ENCODE measurements around the gene COX6B1.
A peak's percentile ranks its signal among the peaks of the same experiment; 100 is the strongest.
"Not testable (repeated sequence)": the region's sequence is repeated elsewhere in the genome, so short reads cannot be mapped to it uniquely, and the experiment has no call there.

COX6B1 gene

GRCh38 chr19:35628565-35629331, 19.4 kb upstream of the COX6B1 start, which contains the start of gene RBM42:
Gene RBM42 (plus strand): TSS chr19:35629036. CDS start chr19:35629154, 118 bp downstream.
- DNase-seq (ENCODE audit: low read depth): peak; percentile 97
- H3K4me3 ChIP-seq (ENCODE audit: low read depth, low read length): peak within 1 kb of the TSS; percentile 99

DNA sequence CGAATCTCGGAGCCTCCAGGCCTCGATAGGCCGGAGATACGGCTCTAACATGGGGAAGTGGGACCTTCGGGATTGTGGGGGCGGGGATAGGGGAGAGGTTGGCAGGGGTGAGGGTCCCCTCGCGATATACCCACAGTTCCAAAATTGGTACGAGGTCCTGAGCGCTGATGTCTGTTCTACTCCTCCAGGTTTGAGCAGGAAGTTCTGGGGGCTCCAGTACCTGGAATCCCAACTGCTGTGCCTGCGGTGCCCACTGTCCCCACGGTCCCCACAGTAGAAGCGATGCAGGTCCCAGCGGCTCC, 18.8 kb upstream of the COX6B1 start:
- DNase-seq (ENCODE audit: low read depth): no peak
- H3K4me3 ChIP-seq (ENCODE audit: low read depth, low read length): peak overlapping the region; percentile 99

GRCh38 chr19:35633727-35634440, 14.2 kb upstream of the COX6B1 start:
- no peak overlapping the region for H3K4me3 ChIP-seq (ENCODE audit: low read depth, low read length)
- no peak for DNase-seq (ENCODE audit: low read depth)

DNA sequence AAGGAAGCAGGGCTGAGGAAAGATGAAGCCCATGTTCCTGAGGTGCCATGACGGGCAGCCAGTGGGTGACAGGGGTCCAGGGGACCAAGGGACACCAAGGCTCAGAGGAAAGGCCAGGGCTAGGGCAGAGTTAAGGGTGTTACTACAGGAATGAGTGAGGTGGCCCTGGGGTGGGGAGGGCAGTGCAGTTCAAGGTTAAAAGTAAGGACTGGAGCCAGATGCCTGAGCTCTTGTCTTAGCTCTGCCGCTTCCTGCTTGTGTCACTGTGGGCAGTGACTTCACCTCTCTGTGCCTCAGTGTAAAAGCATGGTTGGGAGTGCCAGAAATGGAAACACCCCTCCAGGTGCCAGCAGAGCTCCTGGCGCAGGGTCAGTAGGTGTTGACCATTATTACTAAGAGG, 11.5 kb upstream of the COX6B1 start:
- no peak overlapping the region for H3K4me3 ChIP-seq (ENCODE audit: low read depth, low read length)
- DNase-seq (ENCODE audit: low read depth): no peak

DNA sequence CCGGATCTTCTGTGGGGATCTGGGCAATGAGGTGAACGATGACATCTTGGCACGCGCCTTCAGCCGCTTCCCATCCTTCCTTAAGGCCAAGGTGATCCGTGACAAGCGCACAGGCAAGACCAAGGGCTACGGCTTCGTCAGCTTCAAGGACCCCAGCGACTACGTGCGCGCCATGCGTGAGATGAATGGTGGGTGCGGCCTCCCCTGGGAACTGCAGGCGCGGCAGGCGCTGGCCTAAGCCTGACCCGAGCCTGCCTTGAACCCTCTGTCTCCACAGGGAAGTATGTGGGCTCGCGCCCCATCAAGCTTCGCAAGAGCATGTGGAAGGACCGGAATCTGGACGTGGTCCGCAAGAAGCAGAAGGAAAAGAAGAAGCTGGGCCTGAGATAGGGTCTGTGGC, 11.0 kb upstream of the COX6B1 start:
- H3K4me3 ChIP-seq (ENCODE audit: low read depth, low read length): no peak overlapping the region
- DNase-seq (ENCODE audit: low read depth): no peak

DNA sequence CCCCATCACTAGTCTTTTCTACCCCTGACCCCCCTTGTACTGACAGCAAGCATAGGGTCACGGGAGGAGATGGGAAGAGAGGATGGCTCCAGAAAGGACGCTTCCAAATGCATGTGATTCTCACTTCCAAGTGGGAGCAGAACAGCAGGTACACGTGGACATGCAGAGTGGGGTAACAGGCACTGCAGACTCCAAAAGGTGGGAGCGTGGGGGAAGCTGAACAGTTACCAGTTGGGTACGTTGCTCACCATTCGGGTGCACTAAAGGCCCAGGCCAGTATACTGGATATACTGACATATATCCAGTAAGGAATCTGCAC, 8.8 kb upstream of the COX6B1 start:
- no peak for DNase-seq (ENCODE audit: low read depth)
- no peak overlapping the region for H3K4me3 ChIP-seq (ENCODE audit: low read depth, low read length)

GRCh38 chr19:35639863-35640262, 8.3 kb upstream of the COX6B1 start:
- no peak overlapping the region for H3K4me3 ChIP-seq (ENCODE audit: low read depth, low read length)
- DNase-seq (ENCODE audit: low read depth): no peak

GRCh38 chr19:35641515-35642151, 6.5 kb upstream of the COX6B1 start, which contains the start of gene ETV2:
Gene ETV2 (plus strand): TSS chr19:35641745. CDS start chr19:35642461, 716 bp downstream.
- no peak within 1 kb of the TSS for H3K4me3 ChIP-seq (ENCODE audit: low read depth, low read length)
- no peak for DNase-seq (ENCODE audit: low read depth)

DNA sequence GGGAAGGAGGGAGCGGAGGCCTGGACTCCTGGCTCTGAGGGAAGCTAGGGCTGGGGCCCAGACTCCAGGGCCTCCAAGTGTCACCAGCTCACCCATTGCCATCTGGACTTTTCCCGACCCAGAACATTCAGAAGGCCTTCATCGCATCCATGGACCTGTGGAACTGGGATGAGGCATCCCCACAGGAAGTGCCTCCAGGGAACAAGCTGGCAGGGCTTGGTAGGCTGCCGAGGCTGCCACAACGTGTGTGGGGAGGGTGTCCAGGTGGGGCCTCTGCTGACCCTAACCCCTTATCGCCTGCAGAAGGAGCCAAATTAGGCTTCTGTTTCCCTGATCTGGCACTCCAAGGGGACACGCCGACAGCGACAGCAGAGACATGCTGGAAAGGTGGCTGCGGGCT, 5.8 kb upstream of the COX6B1 start:
- DNase-seq (ENCODE audit: low read depth): no peak
- no peak overlapping the region for H3K4me3 ChIP-seq (ENCODE audit: low read depth, low read length)

DNA sequence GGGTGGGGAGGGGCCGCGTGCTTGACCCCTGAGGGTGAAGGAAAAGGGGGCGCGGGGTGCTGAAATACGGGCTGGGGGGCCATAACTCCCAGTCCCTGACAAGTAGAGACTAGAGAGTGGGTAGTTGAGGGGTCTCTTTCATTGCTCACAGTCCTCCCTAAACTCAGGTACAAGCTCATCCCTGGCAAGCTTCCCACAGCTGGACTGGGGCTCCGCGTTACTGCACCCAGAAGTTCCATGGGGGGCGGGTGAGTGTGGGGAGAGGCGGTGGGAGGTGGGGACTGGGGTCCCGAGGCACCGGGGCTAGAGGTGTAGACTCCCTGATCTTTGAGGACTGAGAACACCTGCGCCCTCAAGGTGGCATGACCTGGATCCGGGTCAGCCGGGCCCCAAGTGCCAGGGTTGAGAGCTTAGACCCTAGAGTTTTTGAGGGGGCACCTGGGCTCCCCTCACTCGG, 5.3 kb upstream of the COX6B1 start:
- no peak for DNase-seq (ENCODE audit: low read depth)
- H3K4me3 ChIP-seq (ENCODE audit: low read depth, low read length): peak overlapping the region; percentile 58

GRCh38 chr19:35643255-35644205, 4.6 kb upstream of the COX6B1 start:
- H3K4me3 ChIP-seq (ENCODE audit: low read depth, low read length): peak overlapping the region; percentile 58
- peak; percentile 31 for DNase-seq (ENCODE audit: low read depth)

DNA sequence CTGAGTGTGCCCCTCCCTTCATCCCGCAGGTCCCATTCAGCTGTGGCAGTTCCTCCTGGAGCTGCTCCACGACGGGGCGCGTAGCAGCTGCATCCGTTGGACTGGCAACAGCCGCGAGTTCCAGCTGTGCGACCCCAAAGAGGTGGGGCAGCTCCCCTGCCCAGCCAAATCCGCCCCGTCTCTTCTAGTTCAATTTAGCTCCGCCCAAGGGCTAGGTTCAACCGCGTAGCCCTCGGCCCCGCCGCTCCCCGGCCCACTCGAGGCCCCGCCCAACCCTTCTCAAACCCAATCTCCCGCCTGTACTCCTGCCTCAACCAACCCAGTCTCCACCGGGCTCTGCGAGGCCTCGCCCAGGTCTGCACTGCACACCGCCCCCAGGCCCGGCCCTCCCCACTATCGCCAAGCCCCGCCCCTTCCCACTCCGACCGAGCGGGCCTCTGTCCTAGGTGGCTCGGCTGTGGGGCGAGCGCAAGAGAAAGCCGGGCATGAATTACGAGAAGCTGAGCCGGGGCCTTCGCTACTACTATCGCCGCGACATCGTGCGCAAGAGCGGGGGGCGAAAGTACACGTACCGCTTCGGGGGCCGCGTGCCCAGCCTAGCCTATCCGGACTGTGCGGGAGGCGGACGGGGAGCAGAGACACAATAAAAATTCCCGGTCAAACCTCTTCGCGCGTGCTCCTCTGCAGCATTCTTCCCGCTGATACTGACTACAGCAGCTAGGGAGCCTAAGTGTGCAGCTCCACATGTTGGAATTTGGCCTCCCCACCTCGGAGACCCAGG, 3.7 kb upstream of the COX6B1 start:
- DNase-seq (ENCODE audit: low read depth): peak; percentile 87
- peak overlapping the region; percentile 58 for H3K4me3 ChIP-seq (ENCODE audit: low read depth, low read length)

DNA sequence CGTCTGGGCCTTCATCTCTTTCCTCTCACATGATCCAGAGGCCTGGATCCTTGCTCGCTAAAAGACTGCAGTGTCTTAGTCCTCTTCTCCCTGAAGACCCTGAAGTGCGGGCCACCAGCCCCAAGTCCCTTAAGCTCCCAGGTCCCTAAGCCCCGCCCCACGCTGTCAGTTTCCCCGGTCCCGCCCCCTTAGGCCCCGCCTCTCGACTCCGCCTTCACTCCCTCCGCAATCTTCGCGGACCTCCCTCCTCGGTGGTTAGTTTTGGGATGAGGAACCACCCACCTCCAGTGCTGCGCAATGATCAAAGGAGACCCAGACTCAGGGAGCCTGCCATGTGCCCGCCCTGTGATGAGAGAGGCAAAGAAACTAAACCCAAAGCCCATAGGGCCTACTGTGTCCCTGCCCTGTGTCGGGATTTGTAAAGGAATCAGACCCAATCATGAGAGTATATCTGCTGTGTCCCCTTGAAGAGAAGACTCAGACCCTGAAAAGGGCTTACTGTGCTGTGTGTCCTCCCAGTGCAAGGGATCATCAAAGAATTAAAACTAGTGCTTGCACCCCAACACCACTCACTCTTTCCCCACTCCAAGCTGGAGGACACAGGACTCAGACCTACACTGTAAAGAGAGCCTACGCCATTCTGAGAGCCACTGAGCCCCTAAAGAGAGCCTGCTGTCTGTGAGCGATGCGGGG, 3.0 kb upstream of the COX6B1 start:
- H3K4me3 ChIP-seq (ENCODE audit: low read depth, low read length): peak overlapping the region; percentile 58
- DNase-seq (ENCODE audit: low read depth): no peak

DNA sequence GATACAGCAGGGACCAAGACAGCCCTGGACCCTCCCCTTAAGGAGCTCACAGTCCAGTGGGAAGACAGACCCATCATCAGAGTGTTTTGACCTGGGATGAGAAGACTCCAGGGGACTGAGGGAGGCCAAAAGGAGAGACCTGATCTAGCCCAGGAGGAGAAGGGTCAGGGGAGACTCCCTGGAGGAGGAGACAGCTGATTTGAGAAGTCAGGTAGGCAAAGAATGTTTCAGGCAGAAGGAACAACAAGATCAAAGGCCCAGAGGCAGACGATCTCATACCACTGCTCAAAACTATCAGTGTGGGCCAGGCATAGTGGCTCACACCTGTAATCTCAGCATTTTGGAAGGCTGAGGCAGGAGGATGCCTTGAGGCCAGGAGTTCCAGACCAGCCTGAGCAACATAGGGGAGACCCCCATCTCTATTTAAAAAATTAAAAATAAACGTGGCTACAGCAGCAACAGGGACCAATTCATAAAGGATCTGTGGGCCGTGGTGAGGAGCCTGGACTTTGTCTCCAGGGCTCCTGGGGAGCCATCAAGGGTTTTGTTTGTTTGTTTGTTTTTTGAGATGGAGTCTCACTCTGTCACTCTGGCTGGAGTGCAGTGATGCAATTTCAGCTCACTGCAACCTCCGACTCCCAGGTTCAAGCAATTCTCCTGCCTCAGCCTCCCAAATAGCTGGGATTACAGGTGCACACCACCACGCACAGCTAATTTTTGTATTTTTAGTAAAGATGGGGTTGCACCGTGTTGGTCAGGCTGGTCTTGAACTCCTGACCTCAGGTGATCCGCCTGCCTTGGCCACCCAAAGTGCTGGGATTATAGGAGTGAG, 2.2 kb upstream of the COX6B1 start:
- DNase-seq (ENCODE audit: low read depth): no peak
- no peak overlapping the region for H3K4me3 ChIP-seq (ENCODE audit: low read depth, low read length)

GRCh38 chr19:35650581-35650980, 2.5 kb downstream of the COX6B1 start:
- DNase-seq (ENCODE audit: low read depth): no peak
- no peak overlapping the region for H3K4me3 ChIP-seq (ENCODE audit: low read depth, low read length)

DNA sequence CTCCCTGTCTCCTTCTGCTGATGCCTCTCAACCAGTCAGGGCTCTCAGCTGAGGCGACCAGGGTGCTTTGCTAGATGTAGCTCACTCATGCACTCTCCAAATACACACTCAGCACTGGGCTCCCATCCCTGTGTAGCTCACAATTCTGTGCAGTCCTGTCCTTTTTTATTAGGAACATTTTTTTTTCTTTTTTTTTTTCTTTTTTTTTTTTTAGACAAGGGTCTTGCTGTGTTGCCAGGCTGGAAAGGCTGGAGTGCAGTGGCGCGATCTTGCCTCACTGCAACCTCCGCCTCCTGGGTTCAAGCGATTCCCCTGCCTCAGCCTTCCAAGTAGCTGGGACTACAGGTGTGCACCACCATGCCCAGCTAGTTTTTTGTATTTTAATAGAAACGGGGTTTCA, 6.7 kb downstream of the COX6B1 start:
- not testable (repeated sequence) for H3K4me3 ChIP-seq (ENCODE audit: low read depth, low read length); DNase-seq (ENCODE audit: low read depth)

GRCh38 chr19:35655600-35655999, 7.5 kb downstream of the COX6B1 start:
- DNase-seq (ENCODE audit: low read depth): no peak
- H3K4me3 ChIP-seq (ENCODE audit: low read depth, low read length): no peak overlapping the region
